H9 (cell line): ENCODE measurements around the gene KRT80. TPM values are rescaled to one million over a fixed set of nuclear protein-coding genes. Genes with fewer than 3 reads are reported as not detected.

Experiments
- DNase-seq: peaks from one replicate; pipeline ENCODE4 v3.0.0-alpha.2; 2017
- H2AFZ ChIP-seq: one replicate; pipeline ENCODE4 v1.6.1; 2013; ENCODE audit warnings: mild to moderate bottlenecking, low read length, control low read depth, moderate library complexity
- H2AK5ac ChIP-seq: 2 replicates; pipeline ENCODE4 v1.6.1; 2013; ENCODE audit warnings: low read length, control low read depth, mixed read lengths; ENCODE audit not compliant: insufficient read length
- H2BK120ac ChIP-seq: one replicate; pipeline ENCODE4 v1.6.1; 2013; ENCODE audit warnings: low read depth, mild to moderate bottlenecking, low read length, control low read depth, inconsistent platforms; ENCODE audit not compliant: poor library complexity, severe bottlenecking
- H2BK12ac ChIP-seq: 2 replicates; pipeline ENCODE4 v1.6.1; 2013; ENCODE audit warnings: low read length, control low read depth, mixed read lengths, low read depth; ENCODE audit not compliant: insufficient read length
- H2BK15ac ChIP-seq: 2 replicates; pipeline ENCODE4 v1.6.1; 2013; ENCODE audit warnings: low read depth, low read length, control low read depth
- H2BK20ac ChIP-seq: one replicate; pipeline ENCODE4 v1.6.1; 2013; ENCODE audit warnings: low read depth, mild to moderate bottlenecking, low read length, control low read depth, inconsistent platforms; ENCODE audit not compliant: poor library complexity, severe bottlenecking
- H2BK5ac ChIP-seq: 2 replicates; pipeline ENCODE4 v1.6.1; 2013; ENCODE audit warnings: low read length, control low read depth, mixed read lengths; ENCODE audit not compliant: insufficient read length
- H3K14ac ChIP-seq: 2 replicates; pipeline ENCODE4 v1.6.1; 2013; ENCODE audit warnings: low read length, control low read depth; ENCODE audit not compliant: insufficient read depth
- H3K18ac ChIP-seq: 2 replicates; pipeline ENCODE4 v1.6.1; 2013; ENCODE audit warnings: low read depth, mild to moderate bottlenecking, mixed read lengths, low read length, control low read depth; ENCODE audit not compliant: insufficient read length
- H3K23ac ChIP-seq: 2 replicates; pipeline ENCODE4 v1.6.1; 2013; ENCODE audit warnings: low read length, control low read depth, mixed read lengths, low read depth; ENCODE audit not compliant: insufficient read length
- H3K23me2 ChIP-seq: 2 replicates; pipeline ENCODE4 v1.6.1; 2013; ENCODE audit warnings: low read depth, mild to moderate bottlenecking, mixed read lengths, low read length, control low read depth; ENCODE audit not compliant: insufficient read length, poor library complexity, severe bottlenecking
- H3K27ac ChIP-seq: 2 replicates; pipeline ENCODE4 v1.5.1; 2013; ENCODE audit warnings: low read length, control low read depth, mixed read lengths, low read depth; ENCODE audit not compliant: insufficient read length
- H3K27me3 ChIP-seq: 2 replicates; pipeline ENCODE4 v1.6.1; 2013; ENCODE audit warnings: low read length, control low read depth, inconsistent platforms; ENCODE audit not compliant: insufficient read depth
- H3K4ac ChIP-seq: 2 replicates; pipeline ENCODE4 v1.6.1; 2013; ENCODE audit warnings: low read depth, mild to moderate bottlenecking, control low read depth, inconsistent platforms, low read length, moderate library complexity
- H3K4me1 ChIP-seq: 2 replicates; pipeline ENCODE4 v1.6.1; 2013; ENCODE audit warnings: low read length, control low read depth, inconsistent platforms; ENCODE audit not compliant: insufficient read depth
- H3K4me2 ChIP-seq: 2 replicates; pipeline ENCODE4 v1.6.1; 2013; ENCODE audit warnings: low read length, control low read depth, mixed read lengths; ENCODE audit not compliant: insufficient read length, insufficient read depth
- H3K56ac ChIP-seq: 2 replicates; pipeline ENCODE4 v1.6.1; 2013; ENCODE audit warnings: low read depth, mild to moderate bottlenecking, mixed read lengths, low read length, control low read depth; ENCODE audit not compliant: insufficient read length
- H3K79me1 ChIP-seq: 2 replicates; pipeline ENCODE4 v1.6.1; 2013; ENCODE audit warnings: low read depth, mild to moderate bottlenecking, moderate library complexity, low read length, control low read depth, inconsistent platforms; ENCODE audit not compliant: insufficient read depth, poor library complexity, severe bottlenecking
- H3K79me2 ChIP-seq: 2 replicates; pipeline ENCODE4 v1.6.1; 2013; ENCODE audit warnings: low read length, control low read depth, inconsistent platforms; ENCODE audit not compliant: insufficient read depth
- H3K9ac ChIP-seq: 2 replicates; pipeline ENCODE4 v1.6.1; 2013; ENCODE audit warnings: low read length, control low read depth, mixed read lengths; ENCODE audit not compliant: insufficient read length; ENCODE audit errors: extremely low read depth
- H3K9me3 ChIP-seq: one replicate; pipeline ENCODE4 v1.6.1; 2013; ENCODE audit warnings: low read depth, low read length, inconsistent platforms; ENCODE audit not compliant: control insufficient read depth
- H3T11ph ChIP-seq: one replicate; pipeline ENCODE4 v1.6.1; 2013; ENCODE audit warnings: mild to moderate bottlenecking, low read length, control low read depth, inconsistent platforms
- H4K20me1 ChIP-seq: one replicate; pipeline ENCODE4 v1.6.1; 2013; ENCODE audit not compliant: control insufficient read depth, insufficient read length, insufficient read depth
- H4K5ac ChIP-seq: 2 replicates; pipeline ENCODE4 v1.6.1; 2013; ENCODE audit warnings: low read depth, mild to moderate bottlenecking, mixed read lengths, low read length, control low read depth; ENCODE audit not compliant: insufficient read length
- H4K8ac ChIP-seq: replicated peaks from 2 replicates; pipeline ENCODE4 v1.6.1; 2013; ENCODE audit warnings: low read length, control low read depth, mixed read lengths, low read depth; ENCODE audit not compliant: insufficient read length
- H4K91ac ChIP-seq: 2 replicates; pipeline ENCODE4 v1.6.1; 2013; ENCODE audit warnings: low read depth, mild to moderate bottlenecking, moderate library complexity, mixed read lengths, low read length, control low read depth; ENCODE audit not compliant: insufficient read length
- H3K27ac Mint-ChIP-seq, 3 experiments: 2 replicates in 2 of 3; 3 replicates in 1 of 3; pipeline ENCODE4 v1.8.0; 2020 to 2021; ENCODE audit warnings: mixed read lengths in 3 of 3, mild to moderate bottlenecking in 1 of 3, moderate library complexity in 1 of 3
- H3K27me3 Mint-ChIP-seq: 2 replicates; pipeline ENCODE4 v1.8.0; 2021; ENCODE audit warnings: low read depth, mild to moderate bottlenecking, moderate library complexity, mixed read lengths
- H3K36me3 Mint-ChIP-seq, 3 experiments: 2 replicates in 2 of 3; 3 replicates in 1 of 3; pipeline ENCODE4 v1.8.0; 2020 to 2021; ENCODE audit warnings: low read depth in 3 of 3, mixed read lengths in 3 of 3; ENCODE audit not compliant: insufficient read depth in 1 of 3
- H3K4me1 Mint-ChIP-seq, 2 experiments: 2 replicates each; pipeline ENCODE4 v1.8.0; 2020; ENCODE audit warnings: mixed read lengths in 2 of 2
- H3K4me3 Mint-ChIP-seq, 2 experiments: 2 replicates in 1 of 2; 3 replicates in 1 of 2; pipeline ENCODE4 v1.8.0; 2020 to 2021; ENCODE audit warnings: mild to moderate bottlenecking in 2 of 2, mixed read lengths in 2 of 2, moderate library complexity in 1 of 2
- H3K9me3 Mint-ChIP-seq, 2 experiments: 2 replicates in 1 of 2; 3 replicates in 1 of 2; pipeline ENCODE4 v1.8.0; 2020; ENCODE audit warnings: mild to moderate bottlenecking in 2 of 2, mixed read lengths in 2 of 2, moderate library complexity in 1 of 2
- CTCF ChIP-seq: fragments of 200-600 bp; sonication (generic); conservative IDR thresholded peaks from 3 replicates; pipeline ENCODE4 v1.8.0; 2021; ENCODE audit warnings: antibody characterized with exemption, mild to moderate bottlenecking
- WGBS: extraction: QIAGEN DNeasy Blood & Tissue Kit; methylation state at CpG from one replicate; pipeline ENCODE4 v1.1.7; 2013; ENCODE audit warnings: missing lambda C conversion rate, low lambda C conversion rate, mixed read lengths; ENCODE audit not compliant: insufficient read length; ENCODE audit errors: extremely low coverage; 5-methylcytosine and 5-hydroxymethylcytosine counted together
- total RNA-seq: library from RNA; stranded (reverse); gene quantifications from 2 replicates; pipeline ENCODE4 v1.2.1, GENCODE V29; 2021

The KRT80 gene
- total RNA-seq, 1 experiment from 2014 or later = not detected

- Histone ChIP-seq H3K23me2 (no peaks in the 10 kb centered on the region), H2BK12ac (no peak overlapping the region), H2BK5ac (no peak overlapping the region), H3K14ac (no peak overlapping the region), H4K8ac (no peak overlapping the region), H2BK15ac (no peak overlapping the region), H3K4me1 (no peaks in the 10 kb centered on the region), H3K4me2 (no peak overlapping the region), H4K20me1 (no peaks in the 10 kb centered on the region), H3K27me3 (no peaks in the 10 kb centered on the region), H3K79me2 (no peaks in the 10 kb centered on the region), H3K9ac (no peak overlapping the region), H3K18ac (no peak overlapping the region), H3K27ac (no peak overlapping the region), H2AK5ac (no peak overlapping the region), H3K56ac (no peak overlapping the region), H4K5ac (no peak overlapping the region), H2BK20ac (no peak overlapping the region), H3K23ac (no peak overlapping the region), H4K91ac (no peak overlapping the region), H2AFZ (no peak overlapping the region), H3K4ac (no peak overlapping the region), H3K9me3 (no peaks in the 10 kb centered on the region), H2BK120ac (no peak overlapping the region), H3T11ph (no peak overlapping the region), H3K79me1 (no peaks in the 10 kb centered on the region)
- H3K4me3 Mint-ChIP-seq = no peak overlapping the region
- no peaks in the 10 kb centered on the region for H3K36me3 Mint-ChIP-seq
- no peak for DNase-seq
- no CpG with 5 or more reads among the region's 16 CpGs for WGBS
- H3K27ac Mint-ChIP-seq = no peak overlapping the region
- H3K9me3 Mint-ChIP-seq = no peaks in the 10 kb centered on the region
- H3K4me1 Mint-ChIP-seq = peaks cover 10 to 52% of the 10 kb centered on the region in 2 experiments
- TF ChIP-seq CTCF = no peak
- peaks cover 4% of the 10 kb centered on the region for H3K27me3 Mint-ChIP-seq
Observed at GRCh38 chr12:52190860-52191729, 719 bp downstream of the KRT80 start.
